ENCODE data around the gene FNTB. TPM values are rescaled to one million over a fixed set of nuclear protein-coding genes. Genes with fewer than 3 reads are reported as not detected.

FNTB gene
- total and polyA plus RNA-seq, 2 of the 13 experiments (the other 11 are each of a cell fraction or from before 2014, with no cell fraction given), result 23.6 to 28.5 TPM

GRCh38 chr14:64973026-64973442 lies 13.7 kb upstream of the FNTB start (continued):
- TF ChIP-seq ZNF770 (CRISPR knock-in tag; IDR thresholded peaks at IDR 0.05), result 0 out of 2 replicates have a peak, but pooled peaks have one; percentile 59
- no peak for TF ChIP-seq ZNF619 (CRISPR knock-in tag; IDR thresholded peaks at IDR 0.05)
- TF ChIP-seq HNF4A (CRISPR knock-in tag; IDR thresholded peaks at IDR 0.05), result peak; percentile 50; the same call in 1 of the 2 replicates
- TF ChIP-seq MZF1 (CRISPR knock-in tag; IDR thresholded peaks at IDR 0.05; ENCODE audit: borderline replicate concordance), result no peak
- no peak for TF ChIP-seq ZNF530 (CRISPR knock-in tag; IDR thresholded peaks at IDR 0.05; ENCODE audit: low read depth)
- TF ChIP-seq ZNF556 (CRISPR knock-in tag; IDR thresholded peaks at IDR 0.05; ENCODE audit: borderline replicate concordance), result no peak; the same call in 1 of the 2 replicates
- no peak for TF ChIP-seq ZNF12 (CRISPR knock-in tag; IDR thresholded peaks at IDR 0.05)
- no peak for TF ChIP-seq MED8 (CRISPR knock-in tag; IDR thresholded peaks at IDR 0.05; ENCODE audit: insufficient replicate concordance)

- Histone ChIP-seq H3K4me2 (ENCODE audit: low read depth, low read length) (no peak overlapping the region), H2AFZ (ENCODE audit: low read length) (no peak overlapping the region), H3K4me1 (ENCODE audit: insufficient read depth, low read length) (peaks cover 39% of the 10 kb centered on the region), H3K9me3 (ENCODE audit: low read length) (no peaks in the 10 kb centered on the region), H3K79me2 (ENCODE audit: insufficient read depth, low read length) (no peaks in the 10 kb centered on the region), H3K36me3 (replicated peaks in 1 of 2; ENCODE audit: control insufficient read depth in 1 of 2, insufficient read depth in 2 of 2, low read length in 2 of 2) (no peaks in the 10 kb centered on the region), H3K4me3 (replicated peaks in 1 of 3; ENCODE audit: insufficient read depth in 1 of 3, low read depth in 2 of 3, low read length in 3 of 3) (no peak overlapping the region), H3K9ac (ENCODE audit: insufficient read depth, low read depth, low read length) (no peak overlapping the region), H3K27me3 (ENCODE audit: control insufficient read depth in 1 of 2, insufficient read depth in 2 of 2, low read length in 2 of 2) (no peaks in the 10 kb centered on the region; a peak in 1 of 5 replicates), H3K27ac (ENCODE audit: extremely low read length, insufficient read depth, low read length) (no peak overlapping the region), H4K20me1 (ENCODE audit: insufficient read depth, low read length) (no peaks in the 10 kb centered on the region)
- ChIA-PET CTCF (ENCODE audit: low intra/inter-chr PET ratio, low total read pairs) (no interaction called here), POLR2A (interaction anchor here (0.7 to 2.6 kb wide), 4 partner anchors 13 to 34 kb away, joined by 3 to 11 read pairs (median 7); partner anchors contain the start of genes FNTB and GPX2)
- no TSS peak for BruUV-seq (replicated peaks)
- TF ChIP-seq YY1 (IDR thresholded peaks at IDR 0.05; ENCODE audit: insufficient read depth, insufficient replicate concordance, low read depth, low read length), result no peak
- ATAC-seq, result no peak
- intact Hi-C loops (cut with micrococcal nuclease; ENCODE audit: unreplicated experiment), result no loop called here
- WGBS (ENCODE audit: low lambda C conversion rate), result 71% methylated on average over 9 of the region's 9 CpGs
- FAIRE-seq, result no peak
- no peak for DNase-seq (ENCODE audit: low spot score)
- in situ Hi-C loops (cut with HindIII; ENCODE audit: extremely low pct_ligation_motif_present, low pct_unique_long_range_greater_than_20kb), result no loop called here
Measured at GRCh38 chr14:64973826-64974225, 12.9 kb upstream of the FNTB start.
